Measurements from ENCODE around the gene PTPRD. TPM values are rescaled to one million over a fixed set of nuclear protein-coding genes. Genes with fewer than 3 reads are reported as not detected.

Gene PTPRD
- total RNA-seq, 1 donor from 2014 or later = 139 TPM

- Mint-ChIP-seq H3K4me1 (no peaks in the 10 kb centered on the region), H3K36me3 (ENCODE audit: low read depth) (no peaks in the 10 kb centered on the region), H3K27ac (ENCODE audit: unreplicated experiment) (no peak overlapping the region), H3K4me3 (no peak overlapping the region), H3K9me3 (no peaks in the 10 kb centered on the region), H3K27me3 (ENCODE audit: low read depth) (no peaks in the 10 kb centered on the region)
- DNase-seq (ENCODE audit: low read depth, low spot score) = no peak
- TF ChIP-seq, protein P1, sequence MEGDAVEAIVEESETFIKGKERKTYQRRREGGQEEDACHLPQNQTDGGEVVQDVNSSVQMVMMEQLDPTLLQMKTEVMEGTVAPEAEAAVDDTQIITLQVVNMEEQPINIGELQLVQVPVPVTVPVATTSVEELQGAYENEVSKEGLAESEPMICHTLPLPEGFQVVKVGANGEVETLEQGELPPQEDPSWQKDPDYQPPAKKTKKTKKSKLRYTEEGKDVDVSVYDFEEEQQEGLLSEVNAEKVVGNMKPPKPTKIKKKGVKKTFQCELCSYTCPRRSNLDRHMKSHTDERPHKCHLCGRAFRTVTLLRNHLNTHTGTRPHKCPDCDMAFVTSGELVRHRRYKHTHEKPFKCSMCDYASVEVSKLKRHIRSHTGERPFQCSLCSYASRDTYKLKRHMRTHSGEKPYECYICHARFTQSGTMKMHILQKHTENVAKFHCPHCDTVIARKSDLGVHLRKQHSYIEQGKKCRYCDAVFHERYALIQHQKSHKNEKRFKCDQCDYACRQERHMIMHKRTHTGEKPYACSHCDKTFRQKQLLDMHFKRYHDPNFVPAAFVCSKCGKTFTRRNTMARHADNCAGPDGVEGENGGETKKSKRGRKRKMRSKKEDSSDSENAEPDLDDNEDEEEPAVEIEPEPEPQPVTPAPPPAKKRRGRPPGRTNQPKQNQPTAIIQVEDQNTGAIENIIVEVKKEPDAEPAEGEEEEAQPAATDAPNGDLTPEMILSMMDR (conservative IDR thresholded peaks at IDR 0.05) = no peak
Observed at GRCh38 chr9:9743822-9744221, 869.0 kb downstream of the PTPRD start.

DNA sequence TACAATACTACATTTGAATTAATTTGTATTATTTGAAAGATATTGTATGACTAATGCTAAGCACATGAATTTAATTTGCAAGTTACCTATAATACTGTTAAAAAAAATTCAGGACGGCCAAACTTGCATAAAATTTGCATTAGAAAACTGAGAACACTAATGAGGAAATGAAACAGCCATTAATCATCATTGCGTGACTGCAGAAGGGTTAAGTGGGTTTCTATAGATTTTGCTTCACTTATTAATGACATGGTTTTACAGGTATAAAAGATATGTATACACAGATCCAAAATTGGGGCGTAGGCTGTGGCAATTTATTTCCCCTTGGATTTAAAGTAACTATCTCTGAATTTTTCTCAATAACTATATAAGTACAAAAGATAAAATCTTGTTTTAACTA is 882.6 kb downstream of the PTPRD start:
- TF ChIP-seq, protein P1 (conservative IDR thresholded peaks at IDR 0.05) = no peak
- Mint-ChIP-seq H3K4me1 (no peaks in the 10 kb centered on the region), H3K9me3 (no peaks in the 10 kb centered on the region), H3K27ac (ENCODE audit: unreplicated experiment) (no peak overlapping the region), H3K4me3 (no peak overlapping the region), H3K27me3 (ENCODE audit: low read depth) (no peaks in the 10 kb centered on the region), H3K36me3 (ENCODE audit: low read depth) (no peaks in the 10 kb centered on the region)
- DNase-seq (ENCODE audit: low read depth, low spot score) = no peak

GRCh38 chr9:9729082-9729481 is 883.7 kb downstream of the PTPRD start:
- H3K4me3 Mint-ChIP-seq = no peak overlapping the region
- H3K4me1 Mint-ChIP-seq = no peaks in the 10 kb centered on the region
- H3K9me3 Mint-ChIP-seq = no peaks in the 10 kb centered on the region
- TF ChIP-seq, protein P1 (conservative IDR thresholded peaks at IDR 0.05) = no peak
- no peaks in the 10 kb centered on the region for H3K36me3 Mint-ChIP-seq (ENCODE audit: low read depth)
- no peaks in the 10 kb centered on the region for H3K27me3 Mint-ChIP-seq (ENCODE audit: low read depth)
- DNase-seq (ENCODE audit: low read depth, low spot score) = no peak
- H3K27ac Mint-ChIP-seq (ENCODE audit: unreplicated experiment) = no peak overlapping the region

DNA sequence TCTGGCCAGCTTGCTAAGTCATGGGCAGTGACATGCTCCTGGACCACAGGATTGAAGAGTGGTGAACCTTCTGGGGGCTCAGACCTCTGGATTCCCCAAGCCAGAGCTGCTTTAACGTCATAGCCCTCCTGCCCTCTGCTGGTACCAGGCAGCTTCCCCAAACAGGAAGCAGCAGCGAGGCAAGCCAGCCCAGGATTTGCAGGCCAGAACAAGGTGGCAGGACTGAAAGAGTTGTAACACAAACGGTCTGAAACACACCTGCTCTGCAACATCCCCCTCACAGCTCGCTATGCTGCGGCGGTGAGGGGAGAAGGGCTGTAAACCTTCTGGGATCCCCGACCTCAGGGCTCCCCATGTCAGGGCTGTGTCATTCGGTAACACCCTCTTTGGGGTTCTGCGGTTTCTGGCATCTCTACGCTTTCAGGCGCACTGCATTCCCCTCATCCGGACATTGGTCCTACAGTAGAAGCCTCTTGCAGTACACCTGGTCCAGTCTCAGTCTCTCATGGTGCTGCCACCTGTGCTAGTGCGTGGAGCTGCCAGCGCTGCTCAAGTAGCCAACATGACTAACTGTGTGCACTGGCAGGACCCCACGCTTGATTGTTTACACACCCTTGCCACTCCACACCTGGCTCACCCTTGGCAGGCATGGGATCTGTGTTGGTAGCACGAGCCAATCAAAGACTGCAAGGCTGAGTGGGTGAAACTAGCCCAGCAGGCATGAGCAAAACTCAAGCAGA is 893.3 kb downstream of the PTPRD start:
- Mint-ChIP-seq H3K4me3 (no peak overlapping the region), H3K36me3 (ENCODE audit: low read depth) (peaks cover 5% of the 10 kb centered on the region), H3K9me3 (peaks cover 4% of the 10 kb centered on the region), H3K27me3 (ENCODE audit: low read depth) (no peaks in the 10 kb centered on the region), H3K27ac (ENCODE audit: unreplicated experiment) (no peak overlapping the region), H3K4me1 (no peaks in the 10 kb centered on the region)
- DNase-seq (ENCODE audit: low read depth, low spot score) = no peak
- TF ChIP-seq, protein P1 (conservative IDR thresholded peaks at IDR 0.05) = no peak

DNA sequence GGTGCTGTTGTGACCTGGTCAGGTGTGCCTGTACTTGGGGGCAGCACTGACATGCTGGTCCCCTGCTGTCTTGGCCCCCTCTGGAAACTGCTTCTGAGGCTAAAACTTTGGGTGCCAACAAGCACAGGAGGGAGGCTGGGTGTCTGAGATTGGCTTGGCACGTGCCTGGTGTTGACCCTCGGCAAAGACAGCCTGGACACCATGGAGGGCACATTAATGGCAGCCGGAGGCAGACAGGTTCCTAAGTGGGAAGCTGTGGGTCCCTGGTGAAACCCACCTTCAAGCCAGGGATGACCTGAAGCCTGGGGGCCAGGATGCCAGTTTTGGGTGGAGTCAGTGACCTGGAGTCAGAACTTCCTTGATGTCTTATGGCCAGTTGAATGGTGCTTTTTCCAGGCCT is 894.1 kb downstream of the PTPRD start:
- H3K9me3 Mint-ChIP-seq = peaks cover 4% of the 10 kb centered on the region
- H3K36me3 Mint-ChIP-seq (ENCODE audit: low read depth) = peaks cover 5% of the 10 kb centered on the region
- no peaks in the 10 kb centered on the region for H3K27me3 Mint-ChIP-seq (ENCODE audit: low read depth)
- H3K27ac Mint-ChIP-seq (ENCODE audit: unreplicated experiment) = no peak overlapping the region
- TF ChIP-seq, protein P1 (conservative IDR thresholded peaks at IDR 0.05) = no peak
- no peaks in the 10 kb centered on the region for H3K4me1 Mint-ChIP-seq
- no peak overlapping the region for H3K4me3 Mint-ChIP-seq
- DNase-seq (ENCODE audit: low read depth, low spot score) = no peak

Measured in neural crest cell (in vitro differentiated cells).